Renal cortical epithelial cell (primary cell): ENCODE measurements around the gene ABCA4. TPM values are rescaled to one million over a fixed set of nuclear protein-coding genes. Genes with fewer than 3 reads are reported as not detected.

Experiments
- DNase-seq: peaks from one replicate; pipeline ENCODE4 v3.0.0-alpha.2; 2011; ENCODE audit warnings: low read depth
- total RNA-seq: library from RNA; depleted of rRNA; stranded (reverse); fragments of >200 nt; gene quantifications from 2 replicates; pipeline ENCODE4 v1.2.3, GENCODE V29; 2014

The ABCA4 gene
- total RNA-seq, 1 donor from 2014 or later = 1.3 TPM

- no peak for DNase-seq
These were observed 91.6 kb downstream of the ABCA4 start for GRCh38 chr1:94029130-94029993.

- no peak for DNase-seq
These were observed 93.0 kb downstream of the ABCA4 start for GRCh38 chr1:94027721-94028515.

- DNase-seq = no peak
These were observed 94.1 kb downstream of the ABCA4 start for GRCh38 chr1:94026619-94027380.

- peak; percentile 70 for DNase-seq
These were observed 95.3 kb downstream of the ABCA4 start for GRCh38 chr1:94025383-94026340.

GRCh38 chr1:94024104-94024792, 96.7 kb downstream of the ABCA4 start:
- DNase-seq = no peak

GRCh38 chr1:94022471-94023189, 98.3 kb downstream of the ABCA4 start:
- peak; percentile 60 for DNase-seq

GRCh38 chr1:94020764-94021579, 100.0 kb downstream of the ABCA4 start:
- DNase-seq = peak; percentile 53

- DNase-seq = no peak
These were observed 101.6 kb downstream of the ABCA4 start for GRCh38 chr1:94019327-94019726.

- no peak for DNase-seq
These were observed 103.7 kb downstream of the ABCA4 start for GRCh38 chr1:94017155-94017829.

GRCh38 chr1:94015489-94015817, 105.5 kb downstream of the ABCA4 start:
- no peak for DNase-seq

GRCh38 chr1:94014635-94015488, 106.1 kb downstream of the ABCA4 start:
- DNase-seq = no peak

- DNase-seq = no peak
These were observed 106.9 kb downstream of the ABCA4 start for GRCh38 chr1:94014087-94014486.

GRCh38 chr1:94013367-94013878, 107.5 kb downstream of the ABCA4 start:
- no peak for DNase-seq

- DNase-seq = no peak
These were observed 108.1 kb downstream of the ABCA4 start for GRCh38 chr1:94012708-94013366.

GRCh38 chr1:94011709-94012595, 109.0 kb downstream of the ABCA4 start:
- DNase-seq = no peak

- no peak for DNase-seq
These were observed 109.8 kb downstream of the ABCA4 start for GRCh38 chr1:94011129-94011528.
